AG20443 (cell line): ENCODE measurements around the gene MFAP1.
"Not testable (repeated sequence)": the region's sequence is repeated elsewhere in the genome, so short reads cannot be mapped to it uniquely, and the experiment has no call there.

ENCODE experiments used
- DNase-seq: peaks from one replicate; pipeline ENCODE4 v3.0.0; 2012; ENCODE audit warnings: low spot score, mixed read lengths

Gene MFAP1, protein sequence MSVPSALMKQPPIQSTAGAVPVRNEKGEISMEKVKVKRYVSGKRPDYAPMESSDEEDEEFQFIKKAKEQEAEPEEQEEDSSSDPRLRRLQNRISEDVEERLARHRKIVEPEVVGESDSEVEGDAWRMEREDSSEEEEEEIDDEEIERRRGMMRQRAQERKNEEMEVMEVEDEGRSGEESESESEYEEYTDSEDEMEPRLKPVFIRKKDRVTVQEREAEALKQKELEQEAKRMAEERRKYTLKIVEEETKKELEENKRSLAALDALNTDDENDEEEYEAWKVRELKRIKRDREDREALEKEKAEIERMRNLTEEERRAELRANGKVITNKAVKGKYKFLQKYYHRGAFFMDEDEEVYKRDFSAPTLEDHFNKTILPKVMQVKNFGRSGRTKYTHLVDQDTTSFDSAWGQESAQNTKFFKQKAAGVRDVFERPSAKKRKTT

DNA sequence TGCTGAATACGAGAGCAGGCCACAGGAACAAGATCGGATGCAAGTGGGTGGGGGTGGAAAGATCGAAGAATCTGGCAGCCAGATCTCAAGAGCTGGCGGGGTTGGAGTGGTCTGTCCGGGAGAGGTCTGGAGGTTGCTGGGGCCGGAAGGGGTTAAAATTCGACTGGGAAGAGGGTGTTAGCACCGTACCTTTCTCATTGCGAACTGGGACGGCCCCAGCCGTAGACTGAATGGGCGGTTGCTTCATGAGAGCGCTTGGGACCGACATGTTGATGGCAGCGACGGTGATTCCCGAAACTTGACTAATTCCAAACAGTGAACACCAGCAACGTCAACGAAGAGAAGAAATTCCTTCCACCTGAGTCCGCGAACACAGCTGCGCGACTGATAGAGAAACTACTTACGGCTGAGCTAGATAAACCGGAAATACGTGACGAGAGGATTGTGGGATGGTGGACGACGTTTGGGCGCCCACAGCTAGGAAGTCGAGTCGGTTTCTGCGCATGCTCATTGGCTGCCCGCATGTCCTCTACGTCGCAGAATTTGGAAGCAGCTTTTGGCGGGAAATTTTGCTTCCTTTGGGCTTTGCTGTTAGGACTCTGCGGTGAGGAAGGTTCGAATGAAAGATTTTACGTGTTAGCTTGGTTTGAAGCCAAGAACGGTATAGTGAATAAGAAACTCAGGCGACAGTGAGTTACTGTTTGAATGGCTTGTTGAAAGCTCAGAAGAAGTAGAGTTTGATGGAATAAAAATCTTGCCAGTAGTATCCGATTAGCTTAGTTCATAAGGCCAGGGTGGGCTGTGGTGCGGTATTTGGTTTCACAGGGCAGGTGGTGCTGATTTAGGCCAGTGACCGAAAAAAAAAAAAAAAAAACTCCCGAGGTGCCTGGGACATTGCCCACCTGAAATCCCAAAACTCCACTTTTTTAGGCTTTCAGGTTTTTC, at the start of gene MFAP1:
Gene MFAP1, minus strand, starts transcription at position 389 of the 945 bp plus-strand sequence. Its CDS starts 121 bp downstream, at position 268.
- DNase-seq: peak; percentile 99

DNA sequence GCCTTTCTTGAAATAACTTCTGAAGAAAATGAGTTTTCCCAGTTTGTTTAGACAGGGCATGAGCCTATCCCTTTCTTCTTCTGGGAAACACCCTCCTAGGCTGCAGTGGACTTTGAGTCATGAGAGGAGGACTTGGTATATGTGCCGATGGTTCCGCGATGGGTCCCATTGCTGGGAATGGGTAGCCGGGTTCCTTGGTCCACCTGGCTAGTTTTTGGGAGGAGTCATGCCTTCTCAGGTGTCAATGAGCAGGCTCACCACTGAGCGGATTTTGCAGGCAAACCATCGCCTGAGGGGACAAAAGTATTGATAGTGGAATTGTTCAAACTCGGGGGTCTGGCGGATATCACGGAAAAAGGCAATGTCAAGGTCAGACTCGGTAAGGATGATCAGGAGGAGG, 49.2 kb upstream of the MFAP1 start:
- DNase-seq: no peak

DNA sequence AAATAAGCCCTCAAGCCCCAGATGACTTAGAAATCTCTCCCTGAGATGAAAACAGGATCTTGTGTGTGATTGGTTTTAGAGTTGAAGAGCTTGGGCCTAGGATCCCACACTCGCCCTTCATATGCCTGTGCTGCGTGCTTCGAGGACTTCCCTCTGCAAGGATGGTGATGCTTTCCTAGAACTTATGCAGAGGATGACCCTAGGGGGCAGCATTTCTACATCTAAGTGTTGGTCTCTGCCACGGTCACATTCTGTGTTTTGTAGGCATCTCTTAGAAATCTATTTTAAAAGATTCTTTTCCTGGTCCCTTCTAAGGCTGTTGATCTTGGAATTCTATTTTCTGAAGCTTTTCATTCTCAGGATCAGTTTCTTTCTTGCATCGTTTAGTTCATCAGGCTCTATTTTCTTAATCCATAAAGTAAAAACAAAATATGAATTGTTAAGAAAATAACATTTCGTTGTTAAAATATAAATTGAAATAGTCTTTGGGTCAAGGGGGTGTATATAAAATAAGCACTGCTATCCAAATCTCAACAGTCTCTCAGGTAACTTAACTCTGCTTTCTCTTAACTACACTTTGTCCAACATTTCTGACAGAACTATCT, 48.0 kb upstream of the MFAP1 start:
- peak; percentile 88 for DNase-seq

DNA sequence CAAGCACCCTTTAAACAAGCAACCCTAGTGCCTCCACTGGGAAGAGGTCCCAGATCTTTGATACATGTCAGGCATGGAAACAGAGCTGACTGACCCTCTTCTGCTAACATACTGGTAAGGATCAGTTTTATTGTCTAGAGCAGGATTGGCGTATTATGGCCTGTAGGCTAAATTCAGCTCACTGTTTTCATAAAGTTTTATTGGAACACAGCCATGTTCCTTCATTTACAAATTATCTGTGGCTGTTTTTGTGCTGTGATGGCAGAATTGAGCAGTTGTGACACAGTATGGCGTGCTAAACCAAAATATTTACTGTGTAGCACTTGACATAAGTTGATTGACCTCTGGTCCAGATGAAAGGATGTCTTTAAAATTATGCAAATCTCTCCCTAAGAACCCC, 47.3 kb upstream of the MFAP1 start:
- DNase-seq: no peak

DNA sequence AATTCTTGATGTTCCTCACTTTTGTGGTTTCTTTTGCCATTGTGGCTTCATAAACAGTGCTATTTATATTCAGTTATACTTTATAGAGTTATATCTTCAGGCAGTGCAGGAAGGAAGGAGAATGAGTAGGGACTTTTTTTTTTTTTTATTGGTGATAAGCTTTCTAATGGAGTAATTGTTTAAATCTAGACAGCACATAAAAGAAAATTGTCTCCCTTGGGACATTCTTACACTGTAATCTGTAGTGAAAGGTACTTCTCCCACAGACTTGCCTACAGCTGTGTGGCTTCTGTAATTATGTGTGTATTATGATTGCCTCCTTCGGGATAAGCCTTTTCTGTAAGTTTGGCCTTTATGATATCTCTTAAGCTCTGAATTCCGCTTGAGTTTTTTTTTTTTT, 43.9 kb upstream of the MFAP1 start:
- no peak for DNase-seq

DNA sequence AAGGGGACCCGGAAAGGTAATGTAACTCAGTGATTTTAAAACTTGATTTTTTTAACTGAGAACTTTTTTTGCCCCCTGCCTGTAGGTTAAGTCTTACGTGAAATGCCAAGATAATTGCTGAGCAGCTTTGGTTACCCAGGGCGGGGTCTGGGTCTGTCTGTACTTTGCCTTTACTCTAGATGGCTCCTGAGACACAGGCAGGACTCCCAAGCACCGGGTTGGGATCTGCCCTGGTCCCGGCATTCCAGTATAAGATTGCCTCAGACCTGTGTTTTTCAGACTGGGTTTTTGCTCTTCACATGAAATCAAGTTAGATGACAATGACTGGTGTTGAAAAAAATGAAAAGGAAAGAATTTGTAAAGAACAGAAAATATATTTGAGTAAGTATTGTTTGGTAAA, 42.6 kb upstream of the MFAP1 start:
- DNase-seq: no peak

DNA sequence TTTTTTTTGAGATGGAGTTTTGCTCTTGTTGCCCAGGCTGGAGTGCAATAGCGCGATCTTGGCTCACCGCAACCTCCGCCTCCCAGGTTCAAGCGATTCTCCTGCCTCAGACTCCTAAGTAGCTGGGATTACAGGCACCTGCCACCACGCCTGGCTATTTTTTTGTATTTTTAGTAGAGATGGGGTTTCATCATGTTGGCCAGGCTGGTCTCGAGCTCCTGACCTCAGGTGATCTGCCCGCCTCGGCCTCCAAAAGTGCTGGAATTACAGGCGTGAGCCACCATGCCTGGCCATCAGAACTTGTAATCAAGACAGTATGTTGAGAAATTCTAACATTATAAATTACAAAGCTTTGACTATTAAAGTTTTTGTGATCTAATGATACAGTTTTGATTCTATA, 42.1 kb upstream of the MFAP1 start:
- not testable (repeated sequence) for DNase-seq

DNA sequence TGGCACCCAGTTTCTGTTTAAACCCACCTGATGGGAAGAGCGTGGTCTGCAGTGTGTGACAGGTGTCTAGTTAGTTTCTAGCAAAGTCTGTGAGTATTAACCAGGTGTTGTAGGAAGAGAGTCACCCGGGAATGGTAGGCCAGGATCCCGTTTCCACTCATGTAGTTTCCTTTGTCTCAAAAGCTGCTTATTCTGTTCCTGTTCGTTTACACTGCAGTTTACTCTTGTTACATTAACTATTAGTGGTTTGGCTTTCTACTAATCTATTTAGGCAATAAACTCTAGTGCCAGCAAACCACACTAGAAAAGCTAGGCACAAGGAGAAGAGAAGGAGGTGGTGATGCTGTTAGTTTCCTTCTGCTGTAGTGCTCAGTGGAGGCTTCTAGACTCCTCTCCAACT, 35.1 kb upstream of the MFAP1 start:
- DNase-seq: no peak

DNA sequence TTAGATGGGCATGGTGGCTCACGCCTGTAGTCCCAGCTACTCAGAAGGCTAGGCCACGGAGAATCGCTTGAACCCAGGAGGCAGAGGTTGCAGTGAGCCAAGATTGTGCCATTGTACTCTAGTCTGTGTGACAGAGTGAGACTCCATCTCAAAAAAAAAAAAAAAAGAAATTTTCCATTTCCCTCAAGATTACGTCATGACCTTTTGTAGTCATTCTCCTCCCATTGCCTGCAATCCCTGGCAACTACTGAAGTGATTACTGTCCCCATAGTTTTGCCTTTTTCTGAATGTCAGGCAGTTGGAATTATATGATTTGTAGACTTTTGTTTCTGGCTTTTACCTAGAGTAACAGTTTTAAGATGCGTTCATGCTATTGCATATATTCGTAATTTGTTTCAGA, 30.3 kb upstream of the MFAP1 start:
- DNase-seq: no peak

DNA sequence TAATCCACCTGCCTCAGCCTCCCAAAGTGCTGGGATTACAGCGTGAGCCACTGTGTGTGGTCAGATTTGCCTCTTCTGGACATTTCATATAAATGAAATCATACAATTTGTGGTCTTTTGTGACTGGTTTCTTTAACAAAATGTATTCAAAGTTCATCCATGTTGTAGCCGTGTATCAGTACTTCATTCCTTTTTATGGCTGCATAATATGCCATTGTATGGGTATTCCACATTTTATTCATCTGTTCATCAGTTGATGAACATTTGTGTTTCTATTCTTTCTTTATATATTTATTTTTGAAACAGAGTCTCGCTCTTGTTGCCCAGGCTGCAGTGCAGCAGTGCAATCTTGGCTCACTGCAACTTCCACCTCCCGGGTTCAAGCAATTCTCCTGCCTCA, 28.1 kb upstream of the MFAP1 start:
- no peak for DNase-seq

DNA sequence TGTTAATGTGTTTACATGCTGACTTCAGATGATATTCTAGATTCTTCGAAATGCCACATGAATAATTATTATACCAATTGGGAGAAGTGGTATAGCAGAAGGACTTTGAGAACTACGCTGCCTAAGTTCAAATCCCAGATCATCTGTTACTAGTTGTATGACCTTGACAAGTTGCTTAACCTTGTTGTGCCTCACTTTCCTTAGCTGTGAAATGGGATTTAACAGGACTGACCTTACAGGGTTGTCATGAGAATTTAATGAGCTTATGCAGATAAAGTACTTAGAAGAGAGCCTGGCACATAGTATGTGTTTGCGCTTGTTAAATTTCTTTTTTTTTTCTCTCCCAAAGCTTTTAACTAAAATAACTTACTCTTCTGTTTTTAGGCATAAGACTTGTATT, 26.8 kb upstream of the MFAP1 start:
- no peak for DNase-seq

DNA sequence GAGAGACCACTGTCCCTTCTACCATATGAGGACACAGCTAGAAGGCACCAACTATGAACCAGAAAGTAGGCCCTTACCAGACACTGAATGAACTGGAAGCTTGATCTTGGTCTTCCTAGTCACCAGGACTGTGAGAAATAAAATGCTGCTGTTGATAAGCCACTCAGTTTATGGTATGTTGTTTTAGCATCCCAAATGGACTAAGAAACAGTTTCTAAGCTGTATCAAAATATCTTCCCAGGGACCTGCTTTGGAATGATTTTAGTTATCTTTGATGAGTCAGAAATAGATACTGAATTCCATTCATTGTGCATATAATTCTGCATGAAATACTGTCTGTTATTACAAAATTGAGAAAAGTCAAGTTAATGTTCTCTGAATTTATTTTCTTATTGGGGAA, 20.9 kb upstream of the MFAP1 start:
- no peak for DNase-seq

DNA sequence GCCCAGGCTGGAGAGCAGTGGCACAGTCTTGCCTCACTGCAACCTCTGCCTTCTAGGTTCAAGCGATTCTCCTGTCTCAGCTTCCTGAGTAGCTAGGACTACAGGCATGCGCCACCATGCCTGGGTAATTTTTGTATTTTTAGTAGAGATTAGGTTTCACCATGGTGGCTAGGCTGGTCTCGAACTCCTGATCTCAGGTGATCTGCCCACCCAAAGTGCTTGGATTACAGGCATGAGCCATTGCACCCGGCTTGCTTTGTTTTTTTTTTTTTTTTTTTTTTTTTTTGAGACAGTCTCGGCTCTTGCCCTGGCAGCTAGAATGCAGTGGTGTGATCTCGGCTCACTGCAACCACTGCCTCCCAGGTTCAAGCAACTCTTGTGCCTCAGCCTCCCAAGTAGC, 8.0 kb upstream of the MFAP1 start:
- DNase-seq: not testable (repeated sequence)

DNA sequence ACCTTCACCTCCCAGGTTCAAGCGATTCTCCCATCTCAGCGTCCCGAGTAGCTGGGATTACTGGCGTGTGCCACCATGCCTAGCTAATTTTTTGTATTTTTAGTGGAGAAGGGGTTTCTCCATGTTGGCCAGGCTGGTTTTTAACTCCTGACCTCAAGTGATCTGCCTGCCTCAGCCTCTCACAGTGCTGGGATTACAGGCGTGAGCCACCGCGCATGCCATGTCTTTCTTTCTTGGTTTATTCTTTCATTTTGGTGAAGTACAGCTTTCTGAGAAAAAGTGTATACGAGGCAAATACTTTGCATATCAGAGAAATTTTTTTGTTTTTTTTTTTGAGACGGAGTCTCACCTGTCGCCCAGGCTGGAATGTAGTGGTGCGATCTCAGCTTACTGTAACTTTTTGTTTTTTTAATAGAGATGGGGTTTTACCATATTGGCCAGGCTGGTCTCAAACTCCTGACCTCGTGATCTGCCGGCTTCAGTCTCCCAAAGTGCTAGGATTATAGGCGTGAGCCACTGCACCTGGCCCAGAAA, 7.1 kb upstream of the MFAP1 start:
- DNase-seq: not testable (repeated sequence)

DNA sequence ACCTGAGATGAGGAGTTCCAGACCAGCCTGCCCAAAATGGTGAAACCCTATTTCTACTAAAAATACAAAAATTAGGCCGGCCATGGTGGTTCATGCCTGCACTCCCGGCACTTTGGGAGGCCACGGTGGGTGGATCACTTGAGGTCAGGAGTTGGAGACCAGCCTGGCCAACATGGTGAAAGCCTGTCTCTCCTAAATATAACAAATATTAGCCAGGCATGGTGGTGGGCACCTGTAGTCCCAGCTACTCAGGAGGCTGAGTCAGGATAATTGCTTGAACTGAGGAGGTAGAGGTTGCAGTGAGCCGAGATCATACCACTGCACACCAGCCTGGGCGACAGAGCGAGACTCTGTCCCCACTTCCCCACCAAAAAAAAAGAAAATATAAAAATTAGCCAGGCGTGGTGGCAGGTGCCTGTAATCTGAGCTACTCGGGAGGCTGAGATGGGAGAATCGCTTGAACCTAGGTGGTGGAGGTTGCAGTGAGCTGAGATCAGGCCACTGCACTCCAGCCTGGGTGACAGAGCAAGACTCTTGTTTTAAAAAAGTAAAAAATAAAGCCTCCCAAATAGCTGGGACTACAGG, 6.3 kb upstream of the MFAP1 start:
- DNase-seq: not testable (repeated sequence)

DNA sequence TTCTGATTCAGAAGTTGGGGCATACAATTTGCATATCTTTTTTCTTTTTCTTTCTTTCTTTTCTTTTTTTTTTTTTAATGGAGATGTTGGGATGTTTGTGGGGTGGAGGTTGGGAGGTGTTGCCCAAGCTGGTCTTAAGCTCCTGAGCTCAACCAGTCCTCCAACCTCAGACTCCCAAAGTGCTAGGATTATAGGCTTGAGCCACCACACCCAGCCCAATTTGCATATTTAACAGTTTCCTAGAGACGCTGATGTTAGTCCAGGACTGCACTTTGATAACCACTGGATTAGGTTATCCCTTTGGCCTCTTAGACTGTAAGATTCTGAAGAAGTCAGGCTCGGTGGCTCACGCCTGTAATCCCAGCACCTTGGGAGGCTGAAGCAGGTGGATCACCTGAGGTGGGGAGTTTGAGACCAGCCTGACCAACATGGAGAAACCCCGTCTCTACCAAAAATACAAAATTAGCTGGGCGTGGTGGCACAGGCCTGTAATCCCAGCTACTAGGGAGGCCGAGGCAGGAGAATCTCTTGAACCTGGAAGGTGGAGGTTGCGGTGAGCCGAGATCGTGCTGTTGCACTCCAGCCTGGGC, 5.6 kb upstream of the MFAP1 start:
- not testable (repeated sequence) for DNase-seq

DNA sequence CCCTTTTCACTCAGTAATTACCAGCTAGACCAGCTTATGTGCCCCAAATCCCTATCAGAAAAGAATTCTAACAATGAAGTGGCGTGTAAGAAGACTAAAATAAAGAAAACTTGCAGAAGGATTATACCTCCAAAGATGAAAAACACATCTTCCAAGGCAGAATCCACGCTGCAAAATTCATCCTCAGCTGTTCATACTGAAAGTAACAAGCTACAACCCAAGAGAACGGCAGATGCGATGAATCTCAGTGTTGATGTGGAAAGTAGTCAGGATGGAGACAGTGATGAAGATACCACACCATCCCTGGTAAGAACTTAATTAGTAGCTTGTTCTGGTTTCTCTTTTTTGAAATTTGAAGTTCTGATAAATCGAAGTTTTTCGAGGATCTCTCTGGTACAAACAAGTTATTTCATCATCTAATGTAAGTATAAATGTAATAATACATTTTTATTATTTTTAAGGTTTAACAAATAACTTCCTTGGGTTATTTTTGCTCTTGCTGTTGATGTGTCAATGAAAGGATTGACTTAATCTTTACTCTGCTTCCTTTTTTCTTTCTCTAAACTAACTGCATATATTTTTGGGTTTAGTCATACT, 3.7 kb upstream of the MFAP1 start:
- DNase-seq: peak; percentile 27

DNA sequence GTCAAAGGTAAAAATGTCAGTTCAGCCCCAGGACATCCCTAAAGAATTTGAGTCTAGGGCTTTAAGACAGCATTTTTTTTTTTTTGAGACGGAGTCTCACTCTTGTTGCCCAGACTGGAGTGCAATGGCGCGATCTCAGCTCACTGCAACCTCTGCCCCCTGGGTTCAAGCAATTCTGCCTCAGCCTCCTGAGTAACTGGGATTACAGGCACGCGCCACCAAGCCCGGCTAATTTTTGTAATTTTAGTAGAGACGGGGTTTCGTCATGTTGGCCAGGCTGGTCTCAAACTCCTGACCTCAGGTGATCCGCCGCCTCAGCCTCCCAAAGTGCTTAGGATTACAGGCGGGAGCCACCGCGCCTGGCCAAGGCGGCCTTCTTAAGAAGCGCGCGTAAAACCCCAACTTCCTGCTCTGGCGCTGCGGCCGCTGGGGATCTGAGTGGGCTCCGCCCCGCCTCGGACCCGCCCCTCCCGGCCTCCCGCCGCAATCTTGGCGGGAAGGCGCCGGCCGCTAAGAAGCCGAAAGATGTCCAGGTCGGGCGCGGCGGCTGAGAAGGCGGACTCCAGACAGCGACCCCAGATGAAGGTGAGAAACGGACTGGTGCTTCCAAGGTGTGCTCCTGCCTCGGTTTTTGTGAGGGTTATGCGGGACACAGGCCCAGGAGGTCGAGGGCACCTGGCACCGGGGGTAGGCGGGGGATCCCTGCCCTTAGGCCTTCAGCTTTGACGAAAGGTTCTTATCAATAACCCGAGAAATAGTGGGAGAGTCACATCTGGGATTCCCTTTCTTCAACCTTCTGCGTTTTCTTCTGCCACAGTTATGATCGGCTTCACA, 2.2 kb upstream of the MFAP1 start, which contains the start of gene WDR76:
Gene WDR76, plus strand, starts transcription at position 495 of the 834 bp plus-strand sequence. Its CDS starts 31 bp downstream, at position 526.
- peak; percentile 92 for DNase-seq

DNA sequence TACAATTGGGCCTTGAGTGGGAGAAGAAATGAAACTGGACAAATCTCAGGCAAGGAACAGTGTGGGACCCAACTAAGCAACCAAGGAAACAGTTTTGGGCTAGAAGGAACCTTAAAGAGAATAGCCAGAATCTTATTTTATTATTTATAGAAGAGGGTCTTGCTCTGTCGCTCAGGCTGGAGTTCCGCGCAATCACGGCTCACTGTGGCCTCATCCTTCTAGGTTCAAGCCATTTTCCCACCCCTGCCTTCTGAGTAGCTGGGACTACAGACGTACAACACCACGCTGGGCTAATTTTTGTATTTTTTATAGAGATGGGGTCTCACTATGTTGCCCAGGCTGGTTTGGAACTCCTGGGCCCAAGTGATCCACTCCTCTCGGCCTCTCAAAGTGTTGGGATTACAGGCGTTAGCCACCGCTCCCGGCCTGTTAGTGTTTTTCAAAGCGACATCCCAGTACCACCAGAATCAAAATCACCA, 1.6 kb upstream of the MFAP1 start:
- no peak for DNase-seq

DNA sequence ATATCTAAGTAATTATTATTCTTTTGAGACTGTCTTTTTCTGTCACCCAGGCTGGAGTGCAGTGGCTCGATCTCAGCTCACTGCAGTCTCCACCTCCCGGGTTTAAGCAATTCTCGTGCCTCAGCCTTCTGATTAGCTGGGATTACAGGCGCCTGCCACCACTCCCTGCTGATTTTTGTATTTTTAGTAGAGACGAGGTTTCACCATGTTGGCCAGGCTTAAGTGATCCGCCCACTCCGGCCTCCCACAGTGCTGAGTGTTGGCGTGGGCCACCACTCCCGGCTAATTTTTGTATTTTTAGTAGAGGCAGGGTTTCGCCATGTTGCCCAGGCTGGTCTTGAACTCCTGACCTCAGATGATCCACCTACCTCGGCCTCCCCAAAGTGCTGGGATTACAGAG, 815 bp upstream of the MFAP1 start:
- not testable (repeated sequence) for DNase-seq
